Thoracic aorta (tissue), 2 donors: ENCODE results near the gene SYNGR1. TPM values are rescaled to one million over a fixed set of nuclear protein-coding genes. Genes with fewer than 3 reads are reported as not detected.
A peak's percentile ranks its signal among the peaks of the same experiment; 100 is the strongest.

Experiments used
- ATAC-seq: fragments of 150-250 bp; one replicate; pipeline ENCODE4 v1.8.0; 2017; ENCODE audit warnings: low read depth; ENCODE audit not compliant: insufficient number of reproducible peaks, low FRiP score
- DNase-seq: peaks from one replicate; pipeline ENCODE4 v3.0.0-alpha.2; 2020; ENCODE audit warnings: low spot score
- H3K27ac ChIP-seq, 2 donors: fragments of 200-600 bp; sonication (generic); 1 replicate in 1 of 2; 2 replicates in 1 of 2; pipeline ENCODE4 v1.5.1; 2016; ENCODE audit warnings: mild to moderate bottlenecking in 2 of 2, moderate library complexity in 2 of 2
- H3K27me3 ChIP-seq: fragments of 200-600 bp; sonication (generic); replicated peaks from 2 replicates; pipeline ENCODE4 v1.6.0; 2016; ENCODE audit warnings: mild to moderate bottlenecking; ENCODE audit not compliant: insufficient read depth
- H3K36me3 ChIP-seq: fragments of 200-600 bp; sonication (generic); one replicate; pipeline ENCODE4 v1.5.1; 2016
- H3K4me1 ChIP-seq, 2 donors: fragments of 200-600 bp; sonication (generic); 1 replicate in 1 of 2; 2 replicates in 1 of 2; pipeline versions ENCODE4 v1.5.1 to v1.6.0; 2016; ENCODE audit warnings: low read depth in 2 of 2, mild to moderate bottlenecking in 1 of 2; ENCODE audit not compliant: control insufficient read depth in 1 of 2
- H3K4me3 ChIP-seq: fragments of 200-600 bp; sonication (generic); 2 replicates; pipeline ENCODE4 v1.5.1; 2016; ENCODE audit warnings: mild to moderate bottlenecking
- H3K9me3 ChIP-seq: fragments of 200-600 bp; sonication (generic); 2 replicates; pipeline ENCODE4 v1.5.1; 2016
- total RNA-seq, 2 donors: library from RNA; depleted of rRNA; stranded (reverse); fragments of >200 nt; gene quantifications; one replicate each; pipeline versions ENCODE4 v1.1.0 to v1.2.3, GENCODE V29; 2016
- TF ChIP-seq, protein P1 (sequence below): fragments of 200-600 bp; sonication (generic); IDR thresholded peaks from one replicate; pipeline ENCODE4 v1.5.1; 2019; ENCODE audit warnings: antibody characterized with exemption

The SYNGR1 gene
- total RNA-seq, 2 donors from 2014 or later = 9.1 to 12.9 TPM

DNA sequence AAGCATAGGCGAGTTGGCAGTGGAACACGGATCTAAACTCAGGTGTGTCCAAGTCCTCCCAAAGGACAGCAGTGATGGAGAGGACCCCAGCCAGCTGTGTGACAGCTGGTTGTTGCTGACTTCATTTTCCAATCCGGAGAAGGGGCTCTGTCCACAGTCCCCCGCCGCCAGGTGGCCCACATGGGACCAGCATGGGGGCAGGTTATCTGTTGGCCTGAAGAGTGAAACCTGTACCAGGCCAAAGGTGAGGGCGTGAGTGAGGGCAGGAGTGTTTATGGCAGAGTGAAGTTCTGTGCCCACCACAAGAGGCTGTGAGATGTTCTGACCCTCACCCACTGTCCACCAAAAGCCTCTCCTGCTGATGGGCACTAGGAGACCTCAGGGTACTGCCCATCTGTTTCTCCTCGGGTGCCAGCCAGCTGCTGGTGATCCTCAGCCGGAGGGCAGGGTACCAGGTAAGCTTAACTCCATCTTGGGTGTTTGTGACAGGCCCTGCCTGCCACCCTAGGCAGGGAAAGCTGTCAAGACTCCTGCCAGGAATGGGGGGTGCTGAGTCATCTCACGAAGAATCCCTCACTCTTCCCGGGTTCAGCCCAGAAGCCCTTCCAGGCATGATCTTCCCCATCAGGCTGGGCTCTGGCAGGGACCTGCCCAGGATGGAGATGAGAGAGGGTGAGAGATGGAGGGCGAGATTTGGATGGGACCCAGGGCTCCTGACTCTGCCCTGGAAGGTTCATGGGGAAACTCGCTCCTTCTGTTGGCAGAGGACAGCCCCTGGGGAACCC lies 34.2 kb downstream of the SYNGR1 start:
- Histone ChIP-seq H3K36me3 (no peaks in the 10 kb centered on the region), H3K9me3 (no peaks in the 10 kb centered on the region), H3K4me3 (no peak overlapping the region), H3K27ac (no peak overlapping the region), H3K27me3 (no peaks in the 10 kb centered on the region), H3K4me1 (peaks cover 0 to 4% of the 10 kb centered on the region in 2 donors)
- TF ChIP-seq, protein P1, sequence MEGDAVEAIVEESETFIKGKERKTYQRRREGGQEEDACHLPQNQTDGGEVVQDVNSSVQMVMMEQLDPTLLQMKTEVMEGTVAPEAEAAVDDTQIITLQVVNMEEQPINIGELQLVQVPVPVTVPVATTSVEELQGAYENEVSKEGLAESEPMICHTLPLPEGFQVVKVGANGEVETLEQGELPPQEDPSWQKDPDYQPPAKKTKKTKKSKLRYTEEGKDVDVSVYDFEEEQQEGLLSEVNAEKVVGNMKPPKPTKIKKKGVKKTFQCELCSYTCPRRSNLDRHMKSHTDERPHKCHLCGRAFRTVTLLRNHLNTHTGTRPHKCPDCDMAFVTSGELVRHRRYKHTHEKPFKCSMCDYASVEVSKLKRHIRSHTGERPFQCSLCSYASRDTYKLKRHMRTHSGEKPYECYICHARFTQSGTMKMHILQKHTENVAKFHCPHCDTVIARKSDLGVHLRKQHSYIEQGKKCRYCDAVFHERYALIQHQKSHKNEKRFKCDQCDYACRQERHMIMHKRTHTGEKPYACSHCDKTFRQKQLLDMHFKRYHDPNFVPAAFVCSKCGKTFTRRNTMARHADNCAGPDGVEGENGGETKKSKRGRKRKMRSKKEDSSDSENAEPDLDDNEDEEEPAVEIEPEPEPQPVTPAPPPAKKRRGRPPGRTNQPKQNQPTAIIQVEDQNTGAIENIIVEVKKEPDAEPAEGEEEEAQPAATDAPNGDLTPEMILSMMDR = no peak
- no peak for DNase-seq
- no peak for ATAC-seq

DNA sequence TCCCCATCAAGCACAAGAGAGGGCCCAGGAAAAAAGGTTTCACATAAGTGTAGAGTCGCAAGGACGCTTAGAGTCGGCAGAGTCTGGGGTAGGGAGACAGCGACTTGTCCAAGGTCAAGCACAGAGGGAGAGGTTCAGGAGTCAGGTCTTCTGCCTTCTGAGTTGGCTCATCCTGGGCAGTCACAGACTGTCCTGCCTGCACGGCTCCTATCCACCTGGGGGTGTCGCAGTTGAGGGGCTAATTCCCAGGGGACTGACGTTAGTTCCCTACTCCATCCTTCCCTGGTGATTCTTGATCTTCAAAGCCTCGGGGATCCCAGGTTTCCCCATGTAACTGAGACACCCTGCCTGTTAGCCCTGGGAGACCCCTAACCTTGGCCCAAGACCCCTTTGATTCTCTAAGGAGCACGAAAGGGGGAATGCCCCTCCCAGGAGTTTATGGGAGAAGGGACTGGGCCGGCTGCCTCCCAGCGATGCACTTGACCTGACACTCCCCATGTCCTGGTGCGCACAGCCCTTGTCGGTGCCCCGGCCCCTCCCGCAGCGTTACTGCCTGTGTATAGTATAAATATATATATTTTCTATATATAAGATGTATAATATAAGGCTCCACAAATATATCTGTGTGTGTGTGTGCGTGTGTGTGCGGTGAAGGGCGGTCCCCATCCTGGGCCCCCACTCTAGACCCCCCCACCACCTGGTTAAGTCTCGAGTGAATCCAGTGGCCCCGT lies 35.1 kb downstream of the SYNGR1 start:
- H3K27ac ChIP-seq = no peak overlapping the region
- no peak overlapping the region for H3K4me3 ChIP-seq
- no peaks in the 10 kb centered on the region for H3K27me3 ChIP-seq
- peaks cover 0 to 5% of the 10 kb centered on the region in 2 donors for H3K4me1 ChIP-seq
- TF ChIP-seq, protein P1 = no peak
- H3K9me3 ChIP-seq = no peaks in the 10 kb centered on the region
- no peak for DNase-seq
- no peak for ATAC-seq
- no peaks in the 10 kb centered on the region for H3K36me3 ChIP-seq

DNA sequence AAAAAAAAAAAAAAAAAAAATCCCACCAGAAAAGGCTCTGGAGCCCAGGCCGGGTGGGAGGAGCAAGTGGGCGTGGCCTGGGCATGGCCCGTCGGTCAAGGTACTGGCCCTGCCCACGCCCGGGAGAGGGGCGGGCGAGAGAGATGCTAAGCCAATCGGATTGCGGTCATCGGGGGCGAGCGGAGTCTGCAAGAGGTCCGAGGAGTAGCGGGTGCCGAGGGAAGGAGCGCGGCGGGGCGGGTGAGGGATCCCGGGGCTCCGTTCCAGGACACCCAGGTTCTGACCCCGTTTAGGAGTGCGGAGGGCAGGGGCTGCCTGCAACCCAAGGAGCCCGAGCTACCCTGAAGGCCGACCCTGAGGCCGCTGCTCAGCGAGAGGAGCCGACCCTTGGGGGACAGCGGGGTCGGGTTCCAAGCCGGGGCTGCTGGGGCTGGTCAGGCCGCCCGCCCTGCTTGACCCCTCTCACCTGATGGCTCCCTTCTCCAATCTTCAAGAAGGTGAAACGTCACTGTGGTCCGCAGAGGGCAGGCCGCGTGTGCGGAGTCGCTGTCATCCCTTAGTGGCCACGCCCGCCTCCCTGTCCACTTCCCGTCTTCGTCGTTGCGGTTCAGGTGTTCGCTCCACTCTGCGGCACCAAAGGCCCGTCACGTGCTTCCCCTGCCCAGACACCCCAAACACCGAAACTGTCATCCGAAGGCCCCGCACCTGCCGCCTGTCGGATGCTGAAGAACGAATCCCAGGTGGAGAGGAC lies 38.6 kb downstream of the SYNGR1 start:
- DNase-seq (peak; percentile 41), ATAC-seq (no peak)
- H3K4me3 ChIP-seq = peak overlapping the region; percentile 78
- no peaks in the 10 kb centered on the region for H3K27me3 ChIP-seq
- no peaks in the 10 kb centered on the region for H3K36me3 ChIP-seq
- no peak overlapping the region for H3K27ac ChIP-seq
- peaks cover 0 to 5% of the 10 kb centered on the region in 2 donors for H3K4me1 ChIP-seq
- TF ChIP-seq, protein P1 = no peak
- H3K9me3 ChIP-seq = no peaks in the 10 kb centered on the region

DNA sequence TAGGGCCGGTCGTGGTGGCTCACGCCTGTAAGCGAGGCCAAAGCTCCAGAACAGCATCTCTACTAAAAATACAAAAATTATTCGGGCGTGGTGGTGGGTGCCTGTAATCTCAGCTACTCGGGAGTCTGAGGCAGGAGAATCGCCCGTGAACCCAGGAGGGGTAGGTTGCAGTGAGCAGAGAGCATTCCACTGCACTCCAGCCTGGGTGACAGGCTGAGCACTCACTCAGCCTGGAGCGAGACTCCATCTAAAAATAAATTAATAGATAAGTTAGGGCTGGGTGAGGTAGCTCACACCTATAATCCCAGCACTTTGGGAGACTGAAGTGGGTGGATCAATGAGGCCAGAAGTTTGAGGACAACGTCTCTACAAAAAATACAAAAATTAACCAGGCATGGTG lies 39.6 kb downstream of the SYNGR1 start:
- Histone ChIP-seq H3K27ac (no peak overlapping the region), H3K36me3 (no peaks in the 10 kb centered on the region), H3K9me3 (no peaks in the 10 kb centered on the region), H3K4me3 (no peak overlapping the region), H3K4me1 (peaks cover 0 to 5% of the 10 kb centered on the region in 2 donors), H3K27me3 (no peaks in the 10 kb centered on the region)
- DNase-seq (no peak), ATAC-seq (no peak)
- TF ChIP-seq, protein P1 = no peak
